ENCODE data around the gene DIRAS2.

DNA sequence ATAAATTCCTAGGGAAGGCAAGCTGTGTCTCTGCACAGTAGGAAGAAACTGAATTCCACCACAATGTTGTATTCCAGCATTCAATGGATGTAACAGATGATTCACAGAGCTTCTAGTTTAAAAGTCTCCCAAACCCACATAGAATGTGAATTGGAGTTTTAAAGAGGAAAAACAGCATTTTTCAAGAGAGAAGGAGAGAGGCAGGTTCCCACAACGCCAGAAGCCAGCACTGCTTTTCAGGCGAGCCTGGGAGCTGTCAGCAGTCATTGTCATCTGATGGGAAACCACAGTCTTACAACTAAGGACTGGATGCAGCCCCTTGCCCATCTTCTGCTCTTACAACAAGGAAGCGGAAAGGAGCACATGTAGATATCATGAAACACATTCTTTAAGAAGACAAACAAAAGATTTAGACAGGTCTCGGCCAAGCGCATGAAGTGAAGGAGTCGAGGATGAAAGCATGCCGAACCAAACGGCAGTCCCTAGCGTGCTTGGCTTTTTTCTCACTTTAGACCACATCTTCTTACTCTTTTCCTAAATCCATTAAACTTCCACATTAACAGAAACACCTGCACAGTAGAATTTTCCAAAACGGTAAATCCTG lies 638 bp downstream of the DIRAS2 start:
- TF ChIP-seq, protein P1, sequence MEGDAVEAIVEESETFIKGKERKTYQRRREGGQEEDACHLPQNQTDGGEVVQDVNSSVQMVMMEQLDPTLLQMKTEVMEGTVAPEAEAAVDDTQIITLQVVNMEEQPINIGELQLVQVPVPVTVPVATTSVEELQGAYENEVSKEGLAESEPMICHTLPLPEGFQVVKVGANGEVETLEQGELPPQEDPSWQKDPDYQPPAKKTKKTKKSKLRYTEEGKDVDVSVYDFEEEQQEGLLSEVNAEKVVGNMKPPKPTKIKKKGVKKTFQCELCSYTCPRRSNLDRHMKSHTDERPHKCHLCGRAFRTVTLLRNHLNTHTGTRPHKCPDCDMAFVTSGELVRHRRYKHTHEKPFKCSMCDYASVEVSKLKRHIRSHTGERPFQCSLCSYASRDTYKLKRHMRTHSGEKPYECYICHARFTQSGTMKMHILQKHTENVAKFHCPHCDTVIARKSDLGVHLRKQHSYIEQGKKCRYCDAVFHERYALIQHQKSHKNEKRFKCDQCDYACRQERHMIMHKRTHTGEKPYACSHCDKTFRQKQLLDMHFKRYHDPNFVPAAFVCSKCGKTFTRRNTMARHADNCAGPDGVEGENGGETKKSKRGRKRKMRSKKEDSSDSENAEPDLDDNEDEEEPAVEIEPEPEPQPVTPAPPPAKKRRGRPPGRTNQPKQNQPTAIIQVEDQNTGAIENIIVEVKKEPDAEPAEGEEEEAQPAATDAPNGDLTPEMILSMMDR (conservative IDR thresholded peaks at IDR 0.05; ENCODE audit: low read length): no peak
- no peak for TF ChIP-seq EZH2phosphoT487 (IDR thresholded peaks at IDR 0.05; ENCODE audit: borderline replicate concordance, low read depth, low read length)

All from OCI-LY7 (cell line).